ENCODE measurements around the gene TTLL9.

- TF ChIP-seq TAF1 (IDR thresholded peaks at IDR 0.05; ENCODE audit: low read depth) (no peak), CTCF (IDR thresholded peaks at IDR 0.05; ENCODE audit: poor library complexity, severe bottlenecking) (no peak), EZH2 (IDR thresholded peaks at IDR 0.05; ENCODE audit: borderline replicate concordance, insufficient read depth, low read length, poor library complexity, severe bottlenecking) (no peak), SMC3 (conservative IDR thresholded peaks at IDR 0.05; ENCODE audit: poor library complexity) (no peak), REST (IDR thresholded peaks at IDR 0.05; ENCODE audit: borderline replicate concordance) (no peak), EP300 (conservative IDR thresholded peaks at IDR 0.05; ENCODE audit: poor library complexity, severe bottlenecking) (no peak), RAD21 (conservative IDR thresholded peaks at IDR 0.05) (no peak)
Observed at GRCh38 chr20:31883829-31884228, 13.4 kb downstream of the TTLL9 start.

Measured in neural cell (in vitro differentiated cells).